K562 (cell line): Measurements from ENCODE around the gene C15orf61. TPM values are rescaled to one million over a fixed set of nuclear protein-coding genes. Genes with fewer than 3 reads are reported as not detected.

ENCODE experiments used
- ATAC-seq: fragments of 200-7000 bp; cut with Tn5 transposase; 3 replicates; pipeline ENCODE4 v1.9.1; 2020; ENCODE audit warnings: moderate library complexity
- BruUV-seq: library from RNA; stranded (reverse); fragments of 400-500 nt; replicated peaks from 2 replicates; lab custom pipeline; 2021; lab: Mats Ljungman, UMichigan
- CTCF ChIA-PET: fragments of 300-600 bp; formaldehyde crosslinking; extraction: SDS; loops from one replicate; lab custom pipeline; 2021; ENCODE audit warnings: low intra/inter-chr PET ratio; lab: Yijun Ruan, JAX
- POLR2A ChIA-PET: fragments of 300-600, 350-650 bp; sonication (Branson Sonifier 250); formaldehyde crosslinking; extraction: SDS; loops from one replicate; lab custom pipeline; 2021; ENCODE audit warnings: antibody characterized with exemption, inconsistent platforms; lab: Yijun Ruan, JAX
- DNase-seq, 4 experiments: peaks; one replicate each; pipeline versions ENCODE4 v3.0.0 to v3.0.0-alpha.2; 2011 to 2018; ENCODE audit warnings: low spot score in 3 of 4, mixed read lengths in 3 of 4; ENCODE audit errors: extremely low read depth in 1 of 4
- FAIRE-seq: peaks from 2 replicates; lab custom pipeline; 2011; peaks lifted over from hg19 to GRCh38; lab: Jason Lieb, UNC
- H2AFZ ChIP-seq: 2 replicates; pipeline ENCODE4 v1.6.0; 2011; ENCODE audit warnings: low read depth, low read length, control low read depth, inconsistent platforms
- H3K27ac ChIP-seq: fragments of 200-600 bp; 3 replicates; pipeline ENCODE4 v1.8.0; 2011; ENCODE audit warnings: low read depth, mild to moderate bottlenecking, control low read depth, inconsistent platforms, low read length, moderate library complexity, mixed read lengths; ENCODE audit errors: extremely low read depth
- H3K27me3 ChIP-seq, 2 experiments: fragments of 300-600 bp in 1 of 2; 2 replicates in 1 of 2; 3 replicates in 1 of 2; pipeline versions ENCODE4 v1.6.0 to v1.8.0; 2011; ENCODE audit warnings: inconsistent platforms in 2 of 2, low read length in 2 of 2, mild to moderate bottlenecking in 1 of 2, mixed read lengths in 1 of 2, moderate library complexity in 1 of 2; ENCODE audit not compliant: control insufficient read depth in 2 of 2, insufficient read depth in 2 of 2
- H3K36me3 ChIP-seq: fragments of 300-600 bp; 3 replicates; pipeline ENCODE4 v1.8.0; 2011; ENCODE audit warnings: mild to moderate bottlenecking, low read length, inconsistent platforms; ENCODE audit not compliant: control insufficient read depth, insufficient read depth
- H3K4me1 ChIP-seq, 2 experiments: fragments of 200-600 bp in 1 of 2; replicated peaks in 1 of 2; 2 replicates in 1 of 2; 3 replicates in 1 of 2; pipeline versions ENCODE4 v1.5.1 to v1.8.0; 2011; ENCODE audit warnings: inconsistent platforms in 2 of 2, low read length in 2 of 2, mild to moderate bottlenecking in 1 of 2, mixed read lengths in 1 of 2, moderate library complexity in 1 of 2; ENCODE audit not compliant: control insufficient read depth in 2 of 2, insufficient read depth in 2 of 2
- H3K4me2 ChIP-seq: 2 replicates; pipeline ENCODE4 v1.6.1; 2011; ENCODE audit warnings: low read length, control low read depth, inconsistent platforms, mixed read lengths; ENCODE audit not compliant: insufficient read depth
- H3K4me3 ChIP-seq: fragments of 200-600 bp; sonication (generic), shearing (Covaris generic); 2 replicates; pipeline ENCODE4 v1.5.1; 2016; ENCODE audit warnings: control low read depth, inconsistent platforms
- H3K79me2 ChIP-seq: fragments of 200-600 bp; 3 replicates; pipeline ENCODE4 v1.8.0; 2011; ENCODE audit warnings: low read length, inconsistent platforms; ENCODE audit not compliant: control insufficient read depth, insufficient read depth
- H3K9ac ChIP-seq, 2 experiments: 2 replicates each; pipeline versions ENCODE4 v1.6.0 to v1.6.1; 2011; ENCODE audit warnings: low read depth in 2 of 2, low read length in 2 of 2, control low read depth in 1 of 2, inconsistent platforms in 1 of 2, mild to moderate bottlenecking in 1 of 2, mixed read lengths in 1 of 2; ENCODE audit not compliant: insufficient read depth in 1 of 2
- H3K9me1 ChIP-seq: one replicate; pipeline ENCODE4 v1.6.0; 2011; ENCODE audit warnings: inconsistent platforms, mild to moderate bottlenecking, low read length, moderate library complexity; ENCODE audit not compliant: control insufficient read depth, insufficient read depth
- H3K9me3 ChIP-seq: replicated peaks from 2 replicates; pipeline ENCODE4 v1.5.1; 2011; ENCODE audit warnings: low read depth, low read length, inconsistent platforms; ENCODE audit not compliant: control insufficient read depth, insufficient read depth
- H4K20me1 ChIP-seq: replicated peaks from 2 replicates; pipeline ENCODE4 v1.6.1; 2011; ENCODE audit warnings: low read length, inconsistent platforms, mixed read lengths; ENCODE audit not compliant: control insufficient read depth, insufficient read depth
- AFF1 ChIP-seq, 2 experiments: fragments of 450-650 bp; IDR thresholded peaks; 2 replicates each; pipeline ENCODE4 v1.6.1; 2018; ENCODE audit warnings: mild to moderate bottlenecking in 2 of 2, low read depth in 1 of 2; ENCODE audit not compliant: partially characterized antibody in 2 of 2
- BCLAF1 ChIP-seq, 2 experiments: fragments of 450-650 bp in 1 of 2; IDR thresholded peaks; 2 replicates each; pipeline ENCODE4 v1.6.1; 2011 to 2017; ENCODE audit warnings: low read depth in 2 of 2, antibody characterized with exemption in 1 of 2, borderline replicate concordance in 1 of 2, low read length in 1 of 2, mild to moderate bottlenecking in 1 of 2, mixed read lengths in 1 of 2; ENCODE audit not compliant: control insufficient read depth in 1 of 2
- E4F1 ChIP-seq: fragments of 250-450 bp; sonication (Bioruptor Pico); IDR thresholded peaks from 2 replicates; pipeline ENCODE4 v1.5.0; 2021; ENCODE audit warnings: mild to moderate bottlenecking, borderline replicate concordance
- FOXO4 ChIP-seq: fragments of 450-650 bp; formaldehyde crosslinking; IDR thresholded peaks from 2 replicates; pipeline ENCODE4 v1.4.0; 2020; ENCODE audit warnings: mild to moderate bottlenecking, moderate library complexity
- HMG20A ChIP-seq: fragments of 450-650 bp; formaldehyde crosslinking; conservative IDR thresholded peaks from 2 replicates; pipeline ENCODE4 v1.4.0; 2020; ENCODE audit warnings: mild to moderate bottlenecking, mixed read lengths
- MTF1 ChIP-seq: fragments of 250-450 bp; sonication (Bioruptor Pico); IDR thresholded peaks from 2 replicates; pipeline ENCODE4 v1.9.0; 2021; ENCODE audit warnings: moderate library complexity, mild to moderate bottlenecking, inconsistent platforms, borderline replicate concordance
- RB1 ChIP-seq: fragments of 450-650 bp; IDR thresholded peaks from 2 replicates; pipeline ENCODE4 v1.6.1; 2017; ENCODE audit warnings: low read depth, mild to moderate bottlenecking
- RBM34 ChIP-seq: fragments of 200-400 bp; formaldehyde crosslinking; IDR thresholded peaks from 2 replicates; pipeline ENCODE4 v1.6.1; 2018; ENCODE audit warnings: low read length, borderline replicate concordance; ENCODE audit not compliant: insufficient read depth
- TAL1 ChIP-seq: fragments of 450-650 bp; IDR thresholded peaks from 2 replicates; pipeline ENCODE4 v1.6.1; 2016; ENCODE audit warnings: mild to moderate bottlenecking
- ZEB2 ChIP-seq: fragments of 450-650 bp; IDR thresholded peaks from 2 replicates; pipeline ENCODE4 v1.6.1; 2016
- ZNF445 ChIP-seq: fragments of 250-450 bp; sonication (Bioruptor Pico); IDR thresholded peaks from 2 replicates; pipeline ENCODE4 v1.4.0; 2020; ENCODE audit warnings: low read depth, mild to moderate bottlenecking, moderate library complexity
- WGBS: fragments of 100-300 bp; shearing (Covaris generic); methylation state at CpG from one replicate; pipeline ENCODE4 v1.1.6; 2016; ENCODE audit warnings: low coverage, mixed read lengths; ENCODE audit not compliant: insufficient coverage; ENCODE audit errors: missing lambda C conversion rate; 5-methylcytosine and 5-hydroxymethylcytosine counted together
- in situ Hi-C: fragments of 300-500 bp; cut with MboI; formaldehyde crosslinking; loops from 4 replicates; pipeline ENCODE4 v1.15.0; 2018; ENCODE audit warnings: inconsistent platforms, mixed read lengths
- intact Hi-C: fragments of 100-400 bp; cut with micrococcal nuclease; formaldehyde crosslinking; loops from 2 replicates; pipeline ENCODE4 v1.14.2; 2022
- polyA plus RNA-seq, 8 experiments: library from polyadenylated mRNA; depleted of rRNA in 4 of 8; stranded (reverse) in 5 of 8; unstranded in 3 of 8; fragments of >200 nt; fragmentation: Nextera tagmentation in 2 of 8; fragmentation: Illumina TruSeq in 1 of 8; extraction: Ambion mirVana in 2 of 8; extraction: Trizol in 1 of 8; gene quantifications; 2 replicates each; pipeline versions ENCODE4 v1.2.1 to v1.2.3, GENCODE V29; 2011 to 2014; ENCODE audit warnings: inconsistent platforms in 1 of 8, missing spikeins in 1 of 8
- total RNA-seq, 7 experiments: library from RNA; depleted of rRNA in 6 of 7; stranded (reverse); fragments of >200 nt in 6 of 7; fragmentation: Illumina TruSeq in 2 of 7; extraction: Trizol in 2 of 7; gene quantifications; 2 replicates each; pipeline versions ENCODE4 v1.2.1 to v1.2.3, GENCODE V29; 2011 to 2021; ENCODE audit warnings: low replicate concordance in 1 of 7

Gene C15orf61
- total and polyA plus RNA-seq, 9 of the 15 experiments (the other 6 are each of a cell fraction or from before 2014, with no cell fraction given), result 1.6 to 10.5 (median 4.3) TPM

GRCh38 chr15:67481680-67482079 lies 39.3 kb upstream of the C15orf61 start:
- POLR2A ChIA-PET, result no interaction called here
- no peak overlapping the region for H2AFZ ChIP-seq
- in situ Hi-C loops, result no loop called here
- 33% methylated on average over 2 of the region's 2 CpGs for WGBS
- ATAC-seq, result no peak
- H3K4me1 ChIP-seq, result no peaks in the 10 kb centered on the region
- H3K4me2 ChIP-seq, result no peak overlapping the region
- H3K9ac ChIP-seq, result no peak overlapping the region
- no peak overlapping the region for H3K27ac ChIP-seq
- H3K27me3 ChIP-seq, result peaks cover 3 to 6% of the 10 kb centered on the region in 2 experiments; a peak in 3 of 5 replicates
- FAIRE-seq, result no peak
- no peak for DNase-seq
- BruUV-seq, result no TSS peak
- H3K4me3 ChIP-seq, result no peak overlapping the region
- H4K20me1 ChIP-seq, result no peaks in the 10 kb centered on the region
- H3K36me3 ChIP-seq, result no peaks in the 10 kb centered on the region
- H3K79me2 ChIP-seq, result no peaks in the 10 kb centered on the region
- H3K9me1 ChIP-seq, result no peaks in the 10 kb centered on the region
- CTCF ChIA-PET, result no interaction called here
- intact Hi-C loops, result no loop called here
- no peaks in the 10 kb centered on the region for H3K9me3 ChIP-seq
- TF ChIP-seq AFF1 (IDR thresholded peaks at IDR 0.05; ENCODE audit: low read depth in 1 of 2, partially characterized antibody in 2 of 2) (no peak), RBM34 (no peak), ZNF445 (CRISPR knock-in tag) (no peak), MTF1 (CRISPR knock-in tag) (no peak), FOXO4 (CRISPR knock-in tag) (no peak), E4F1 (CRISPR knock-in tag) (no peak), BCLAF1 (IDR thresholded peaks at IDR 0.05; ENCODE audit: borderline replicate concordance in 1 of 2, control insufficient read depth in 1 of 2, low read depth in 2 of 2, low read length in 1 of 2) (no peak), HMG20A (CRISPR knock-in tag) (no peak), TAL1 (no peak), ZEB2 (no peak), RB1 (no peak)
